ENCODE data around the gene AGMO.

Gene AGMO

DNA sequence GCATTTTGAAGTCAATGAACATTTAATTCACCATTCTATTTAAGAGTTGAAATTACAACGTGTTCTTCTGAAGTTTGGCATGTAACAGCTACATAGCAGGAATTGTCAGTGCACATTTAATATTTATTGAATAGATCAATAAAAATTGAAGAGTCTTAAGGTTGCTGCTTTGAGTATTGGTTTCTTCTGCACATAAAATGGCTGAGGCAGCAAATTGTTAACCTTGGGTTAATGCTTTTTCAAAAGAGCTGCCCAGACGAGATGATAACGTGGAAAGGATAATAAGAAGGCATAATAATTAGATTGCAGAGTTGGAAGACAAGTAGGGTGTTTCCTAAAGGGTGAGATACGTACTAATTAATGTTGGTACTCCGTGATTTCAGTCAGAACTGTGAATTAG is 203.7 kb downstream of the AGMO start:
- Histone ChIP-seq H3K4me3 (ENCODE audit: low read depth in 1 of 5, low read length in 5 of 5) (no peak overlapping the region), H3K9ac (ENCODE audit: low read length in 5 of 5) (no peak overlapping the region), H3K36me3 (ENCODE audit: control insufficient read depth in 5 of 5, insufficient read depth in 5 of 5, low read length in 5 of 5) (no peaks in the 10 kb centered on the region)

GRCh38 chr7:15352421-15353206 is 209.2 kb downstream of the AGMO start:
- H3K9ac ChIP-seq (ENCODE audit: low read length in 5 of 5): no peak overlapping the region
- H3K27me3 ChIP-seq (ENCODE audit: control insufficient read depth in 5 of 5, insufficient read depth in 4 of 5, low read length in 5 of 5): no peaks in the 10 kb centered on the region
- H3K9me3 ChIP-seq (ENCODE audit: control insufficient read depth in 5 of 5, low read length in 5 of 5): no peaks in the 10 kb centered on the region
- H3K4me3 ChIP-seq (ENCODE audit: low read depth in 1 of 5, low read length in 5 of 5): no peak overlapping the region
- no peaks in the 10 kb centered on the region for H3K4me1 ChIP-seq (ENCODE audit: control insufficient read depth in 5 of 5, insufficient read depth in 5 of 5, low read length in 5 of 5)
- no peaks in the 10 kb centered on the region for H3K36me3 ChIP-seq (ENCODE audit: control insufficient read depth in 5 of 5, insufficient read depth in 5 of 5, low read length in 5 of 5)
- no peak overlapping the region for H3K27ac ChIP-seq (ENCODE audit: low read depth, low read length)

More for the DNA sequence above, 203.7 kb downstream of the AGMO start:
- no peaks in the 10 kb centered on the region for H3K4me1 ChIP-seq (ENCODE audit: control insufficient read depth in 5 of 5, insufficient read depth in 5 of 5, low read length in 5 of 5)
- no peak overlapping the region for H3K27ac ChIP-seq (ENCODE audit: low read depth, low read length)
- H3K9me3 ChIP-seq (ENCODE audit: control insufficient read depth in 5 of 5, low read length in 5 of 5): no peaks in the 10 kb centered on the region
- H3K27me3 ChIP-seq (ENCODE audit: control insufficient read depth in 5 of 5, insufficient read depth in 4 of 5, low read length in 5 of 5): no peaks in the 10 kb centered on the region

DNA sequence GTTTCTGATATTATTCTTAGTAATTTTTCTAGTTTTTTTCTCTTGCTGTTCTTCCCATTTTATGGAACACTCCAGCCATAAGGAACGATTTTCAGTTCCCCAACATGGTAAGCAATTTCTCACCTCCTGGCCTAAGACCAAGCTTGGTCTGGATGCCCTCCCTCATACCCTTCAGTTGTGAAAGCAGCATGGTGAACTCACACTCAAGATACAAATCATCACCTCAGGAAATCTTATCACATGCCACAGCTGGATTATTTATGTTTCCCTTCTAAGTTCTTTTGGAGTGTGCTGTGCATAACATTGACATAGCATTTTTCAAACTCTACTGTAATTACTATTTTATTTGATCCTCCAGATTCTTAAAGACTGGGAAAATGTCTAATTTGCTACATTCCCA is 216.6 kb downstream of the AGMO start:
- Histone ChIP-seq H3K9me3 (ENCODE audit: control insufficient read depth in 5 of 5, low read length in 5 of 5) (no peaks in the 10 kb centered on the region), H3K27ac (ENCODE audit: low read depth, low read length) (no peak overlapping the region), H3K27me3 (ENCODE audit: control insufficient read depth in 5 of 5, insufficient read depth in 4 of 5, low read length in 5 of 5) (no peaks in the 10 kb centered on the region), H3K9ac (ENCODE audit: low read length in 5 of 5) (no peak overlapping the region), H3K4me3 (ENCODE audit: low read depth in 1 of 5, low read length in 5 of 5) (no peak overlapping the region), H3K4me1 (ENCODE audit: control insufficient read depth in 5 of 5, insufficient read depth in 5 of 5, low read length in 5 of 5) (no peaks in the 10 kb centered on the region), H3K36me3 (ENCODE audit: control insufficient read depth in 5 of 5, insufficient read depth in 5 of 5, low read length in 5 of 5) (no peaks in the 10 kb centered on the region)

GRCh38 chr7:15341817-15342216 is 220.0 kb downstream of the AGMO start:
- H3K9ac ChIP-seq (ENCODE audit: low read length in 5 of 5): no peak overlapping the region
- H3K27me3 ChIP-seq (ENCODE audit: control insufficient read depth in 5 of 5, insufficient read depth in 4 of 5, low read length in 5 of 5): no peaks in the 10 kb centered on the region
- H3K36me3 ChIP-seq (ENCODE audit: control insufficient read depth in 5 of 5, insufficient read depth in 5 of 5, low read length in 5 of 5): no peaks in the 10 kb centered on the region

DNA sequence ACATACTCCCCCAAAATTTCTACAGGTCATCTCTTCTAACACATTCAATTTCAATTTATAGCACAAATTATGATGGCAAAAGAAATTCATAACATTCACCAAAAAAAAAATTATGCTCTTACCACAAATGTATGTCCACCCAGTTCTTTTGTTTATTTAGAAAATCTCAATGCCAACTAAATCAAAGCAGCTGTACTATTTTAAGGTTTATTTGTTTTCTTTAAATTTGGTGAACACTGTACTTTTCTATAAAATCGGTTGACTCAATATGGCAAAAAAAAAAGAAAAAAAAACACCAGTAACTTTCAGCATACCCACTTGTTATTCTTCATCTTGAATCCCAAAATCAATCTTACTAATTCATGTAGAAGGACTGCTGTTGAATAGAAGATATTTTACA is 225.7 kb downstream of the AGMO start:
- no peak overlapping the region for H3K27ac ChIP-seq (ENCODE audit: low read depth, low read length)
- H3K4me1 ChIP-seq (ENCODE audit: control insufficient read depth in 5 of 5, insufficient read depth in 5 of 5, low read length in 5 of 5): peaks cover 0 to 4% (median 0%) of the 10 kb centered on the region in 5 donors
- no peak overlapping the region for H3K4me3 ChIP-seq (ENCODE audit: low read depth in 1 of 5, low read length in 5 of 5)
- H3K27me3 ChIP-seq (ENCODE audit: control insufficient read depth in 5 of 5, insufficient read depth in 4 of 5, low read length in 5 of 5): no peaks in the 10 kb centered on the region
- no peaks in the 10 kb centered on the region for H3K36me3 ChIP-seq (ENCODE audit: control insufficient read depth in 5 of 5, insufficient read depth in 5 of 5, low read length in 5 of 5)
- H3K9ac ChIP-seq (ENCODE audit: low read length in 5 of 5): no peak overlapping the region
- H3K9me3 ChIP-seq (ENCODE audit: control insufficient read depth in 5 of 5, low read length in 5 of 5): peaks cover 0 to 6% (median 4%) of the 10 kb centered on the region in 5 donors

More at GRCh38 chr7:15341817-15342216, 220.0 kb downstream of the AGMO start:
- H3K4me1 ChIP-seq (ENCODE audit: control insufficient read depth in 5 of 5, insufficient read depth in 5 of 5, low read length in 5 of 5): no peaks in the 10 kb centered on the region
- peaks cover 0 to 6% (median 4%) of the 10 kb centered on the region in 5 donors for H3K9me3 ChIP-seq (ENCODE audit: control insufficient read depth in 5 of 5, low read length in 5 of 5)
- no peak overlapping the region for H3K27ac ChIP-seq (ENCODE audit: low read depth, low read length)
- H3K4me3 ChIP-seq (ENCODE audit: low read depth in 1 of 5, low read length in 5 of 5): no peak overlapping the region

DNA sequence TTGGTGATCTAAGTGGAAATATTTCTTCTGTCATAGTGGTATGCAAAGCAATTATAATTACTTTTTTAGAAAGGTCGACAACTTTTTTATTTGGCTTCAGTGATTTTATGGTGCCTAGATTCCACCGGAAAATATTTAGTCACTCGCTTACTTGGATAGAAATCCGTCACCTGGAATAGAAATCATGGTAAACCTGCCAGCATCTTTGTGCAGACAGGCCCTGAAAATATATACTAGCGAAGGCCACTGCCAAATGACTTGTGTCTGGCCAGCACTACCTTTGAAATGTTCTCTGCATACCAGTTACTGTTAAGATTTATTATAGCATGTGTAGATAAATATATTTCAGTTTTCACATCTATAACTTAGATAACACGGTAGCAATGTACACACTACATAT is 226.4 kb downstream of the AGMO start:
- no peak overlapping the region for H3K9ac ChIP-seq (ENCODE audit: low read length in 5 of 5)
- H3K4me1 ChIP-seq (ENCODE audit: control insufficient read depth in 5 of 5, insufficient read depth in 5 of 5, low read length in 5 of 5): peaks cover 0 to 4% (median 0%) of the 10 kb centered on the region in 5 donors
- H3K4me3 ChIP-seq (ENCODE audit: low read depth in 1 of 5, low read length in 5 of 5): no peak overlapping the region
- no peak overlapping the region for H3K27ac ChIP-seq (ENCODE audit: low read depth, low read length)
- no peaks in the 10 kb centered on the region for H3K36me3 ChIP-seq (ENCODE audit: control insufficient read depth in 5 of 5, insufficient read depth in 5 of 5, low read length in 5 of 5)
- H3K27me3 ChIP-seq (ENCODE audit: control insufficient read depth in 5 of 5, insufficient read depth in 4 of 5, low read length in 5 of 5): no peaks in the 10 kb centered on the region
- peaks cover 0 to 6% (median 4%) of the 10 kb centered on the region in 5 donors for H3K9me3 ChIP-seq (ENCODE audit: control insufficient read depth in 5 of 5, low read length in 5 of 5)

GRCh38 chr7:15334536-15335263 is 227.1 kb downstream of the AGMO start:
- peaks cover 0 to 4% (median 0%) of the 10 kb centered on the region in 5 donors for H3K4me1 ChIP-seq (ENCODE audit: control insufficient read depth in 5 of 5, insufficient read depth in 5 of 5, low read length in 5 of 5)
- no peak overlapping the region for H3K27ac ChIP-seq (ENCODE audit: low read depth, low read length)
- no peak overlapping the region for H3K9ac ChIP-seq (ENCODE audit: low read length in 5 of 5)
- H3K36me3 ChIP-seq (ENCODE audit: control insufficient read depth in 5 of 5, insufficient read depth in 5 of 5, low read length in 5 of 5): no peaks in the 10 kb centered on the region
- H3K27me3 ChIP-seq (ENCODE audit: control insufficient read depth in 5 of 5, insufficient read depth in 4 of 5, low read length in 5 of 5): no peaks in the 10 kb centered on the region
- H3K4me3 ChIP-seq (ENCODE audit: low read depth in 1 of 5, low read length in 5 of 5): no peak overlapping the region
- H3K9me3 ChIP-seq (ENCODE audit: control insufficient read depth in 5 of 5, low read length in 5 of 5): peaks cover 0 to 6% (median 4%) of the 10 kb centered on the region in 5 donors

DNA sequence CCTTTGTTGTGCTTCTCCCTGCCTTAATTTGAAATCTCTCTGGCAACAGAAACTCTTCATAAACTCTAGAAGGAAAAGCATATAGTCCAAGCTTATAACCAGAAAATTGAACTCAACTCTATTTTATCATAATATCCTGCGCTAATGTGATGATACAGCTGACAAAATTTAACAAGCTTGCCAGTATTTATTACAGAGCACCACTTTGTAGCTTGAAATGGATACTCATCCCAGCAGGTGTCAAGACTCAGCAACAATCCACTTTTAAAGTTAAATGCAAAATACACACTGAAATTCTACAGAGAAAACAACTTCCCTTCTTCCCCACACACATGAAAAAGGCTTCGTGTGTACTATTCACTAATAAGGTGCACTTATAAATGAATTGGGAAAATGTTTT is 228.9 kb downstream of the AGMO start:
- no peaks in the 10 kb centered on the region for H3K9me3 ChIP-seq (ENCODE audit: control insufficient read depth in 5 of 5, low read length in 5 of 5)
- H3K27ac ChIP-seq (ENCODE audit: low read depth, low read length): no peak overlapping the region
- no peaks in the 10 kb centered on the region for H3K36me3 ChIP-seq (ENCODE audit: control insufficient read depth in 5 of 5, insufficient read depth in 5 of 5, low read length in 5 of 5)
- H3K9ac ChIP-seq (ENCODE audit: low read length in 5 of 5): no peak overlapping the region
- H3K4me3 ChIP-seq (ENCODE audit: low read depth in 1 of 5, low read length in 5 of 5): no peak overlapping the region
- H3K4me1 ChIP-seq (ENCODE audit: control insufficient read depth in 5 of 5, insufficient read depth in 5 of 5, low read length in 5 of 5): peaks cover 0 to 4% (median 0%) of the 10 kb centered on the region in 5 donors
- H3K27me3 ChIP-seq (ENCODE audit: control insufficient read depth in 5 of 5, insufficient read depth in 4 of 5, low read length in 5 of 5): no peaks in the 10 kb centered on the region

- H3K27me3 ChIP-seq (ENCODE audit: control insufficient read depth in 5 of 5, insufficient read depth in 4 of 5, low read length in 5 of 5): no peaks in the 10 kb centered on the region
- no peaks in the 10 kb centered on the region for H3K9me3 ChIP-seq (ENCODE audit: control insufficient read depth in 5 of 5, low read length in 5 of 5)
- H3K27ac ChIP-seq (ENCODE audit: low read depth, low read length): no peak overlapping the region
- no peak overlapping the region for H3K9ac ChIP-seq (ENCODE audit: low read length in 5 of 5)
- H3K4me1 ChIP-seq (ENCODE audit: control insufficient read depth in 5 of 5, insufficient read depth in 5 of 5, low read length in 5 of 5): peaks cover 0 to 4% (median 0%) of the 10 kb centered on the region in 5 donors
- H3K4me3 ChIP-seq (ENCODE audit: low read depth in 1 of 5, low read length in 5 of 5): no peak overlapping the region
- no peaks in the 10 kb centered on the region for H3K36me3 ChIP-seq (ENCODE audit: control insufficient read depth in 5 of 5, insufficient read depth in 5 of 5, low read length in 5 of 5)
Measured at GRCh38 chr7:15330943-15331342, 230.9 kb downstream of the AGMO start.

DNA sequence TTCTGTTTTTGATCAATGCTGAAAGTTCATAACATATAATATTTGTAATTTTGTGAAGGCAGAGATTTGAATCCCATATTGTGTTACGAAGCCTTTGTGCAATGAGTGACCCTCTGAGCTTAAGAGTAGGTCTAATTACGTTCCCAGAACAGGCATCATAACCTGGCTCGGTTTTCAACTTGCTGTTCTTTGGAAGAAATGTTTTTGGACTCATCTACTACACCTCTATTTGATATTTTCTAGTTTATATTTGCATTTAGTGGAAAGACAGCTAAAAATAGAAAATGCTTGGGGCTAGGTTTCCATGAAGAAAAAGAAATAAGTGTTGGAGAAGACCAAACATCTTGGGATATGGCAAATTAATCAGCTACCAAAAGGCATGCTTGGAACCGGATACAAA is 234.8 kb downstream of the AGMO start:
- Histone ChIP-seq H3K9ac (ENCODE audit: low read length in 5 of 5) (no peak overlapping the region), H3K27ac (ENCODE audit: low read depth, low read length) (no peak overlapping the region), H3K36me3 (ENCODE audit: control insufficient read depth in 5 of 5, insufficient read depth in 5 of 5, low read length in 5 of 5) (no peaks in the 10 kb centered on the region), H3K4me1 (ENCODE audit: control insufficient read depth in 5 of 5, insufficient read depth in 5 of 5, low read length in 5 of 5) (peaks cover 0 to 4% (median 0%) of the 10 kb centered on the region in 5 donors), H3K27me3 (ENCODE audit: control insufficient read depth in 5 of 5, insufficient read depth in 4 of 5, low read length in 5 of 5) (no peaks in the 10 kb centered on the region), H3K9me3 (ENCODE audit: control insufficient read depth in 5 of 5, low read length in 5 of 5) (peaks cover 0 to 2% (median 0%) of the 10 kb centered on the region in 5 donors), H3K4me3 (ENCODE audit: low read depth in 1 of 5, low read length in 5 of 5) (no peak overlapping the region)

Measured in subcutaneous abdominal adipose tissue (tissue), 5 donors.